Spleen (tissue), 11 donors: ENCODE results near the gene LCORL. TPM values are rescaled to one million over a fixed set of nuclear protein-coding genes. Genes with fewer than 3 reads are reported as not detected.

Source experiments
- DNase-seq: peaks from one replicate; pipeline ENCODE4 v3.0.0-alpha.2; 2020
- H3K27ac ChIP-seq, 8 donors: fragments of 200-600 bp; sonication (generic) in 7 of 8; 1 replicate in 4 of 8; 2 replicates in 4 of 8; pipeline versions ENCODE4 v1.5.0 to v1.8.0; 2016 to 2021; ENCODE audit warnings: inconsistent platforms in 4 of 8, mild to moderate bottlenecking in 4 of 8, moderate library complexity in 1 of 8
- H3K27me3 ChIP-seq, 7 donors: fragments of 200-600 bp; sonication (generic) in 6 of 7; replicated peaks in 1 of 7; 1 replicate in 4 of 7; 2 replicates in 3 of 7; pipeline versions ENCODE4 v1.5.0 to v1.8.0; 2016 to 2021; ENCODE audit warnings: inconsistent platforms in 3 of 7, mild to moderate bottlenecking in 1 of 7
- H3K36me3 ChIP-seq, 6 donors: fragments of 200-600 bp; sonication (generic) in 5 of 6; 1 replicate in 4 of 6; 2 replicates in 2 of 6; pipeline versions ENCODE4 v1.5.0 to v1.8.0; 2016 to 2021; ENCODE audit warnings: inconsistent platforms in 2 of 6
- H3K4me1 ChIP-seq, 6 donors: fragments of 200-600 bp; sonication (generic) in 5 of 6; 1 replicate in 3 of 6; 2 replicates in 3 of 6; pipeline versions ENCODE4 v1.5.0 to v1.8.0; 2016 to 2021; ENCODE audit warnings: inconsistent platforms in 3 of 6
- H3K4me3 ChIP-seq, 8 donors: fragments of 200-600 bp; sonication (generic) in 7 of 8; 1 replicate in 4 of 8; 2 replicates in 4 of 8; pipeline versions ENCODE4 v1.5.0 to v1.8.0; 2016 to 2021; ENCODE audit warnings: inconsistent platforms in 4 of 8, mild to moderate bottlenecking in 4 of 8, moderate library complexity in 2 of 8
- H3K9me3 ChIP-seq, 8 donors: fragments of 200-600 bp; sonication (generic) in 7 of 8; 1 replicate in 4 of 8; 2 replicates in 4 of 8; pipeline versions ENCODE4 v1.5.0 to v1.8.0; 2016 to 2021; ENCODE audit warnings: inconsistent platforms in 4 of 8
- CTCF ChIP-seq, 11 experiments: fragments of 200-600 bp in 7 of 11; fragments of 450-650 bp in 4 of 11; sonication (generic) in 4 of 11; IDR thresholded peaks in 8 of 11; conservative IDR thresholded peaks in 3 of 11; 1 replicate in 7 of 11; 2 replicates in 4 of 11; pipeline versions ENCODE4 v1.4.0 to v1.8.0; 2016 to 2021; ENCODE audit warnings: antibody characterized with exemption in 11 of 11, inconsistent platforms in 4 of 11, mild to moderate bottlenecking in 1 of 11
- POLR2A ChIP-seq, 3 donors: fragments of 450-650 bp; IDR thresholded peaks; one replicate each; pipeline ENCODE4 v1.5.1; 2017; ENCODE audit warnings: antibody characterized with exemption in 3 of 3, mild to moderate bottlenecking in 1 of 3
- POLR2AphosphoS5 ChIP-seq, 3 donors: sonication (generic); formaldehyde crosslinking; IDR thresholded peaks; one replicate each; pipeline ENCODE4 v1.5.1; 2017; ENCODE audit warnings: antibody characterized with exemption in 3 of 3
- WGBS, 5 donors: extraction: QIAGEN DNeasy Blood & Tissue Kit in 3 of 5; methylation state at CpG; one replicate each; pipeline versions ENCODE4 v1.1.5 to v1.1.7; 2013 to 2018; 5-methylcytosine and 5-hydroxymethylcytosine counted together
- intact Hi-C: fragments of 100-400 bp; cut with DNase I; formaldehyde crosslinking; loops from one replicate; pipeline ENCODE4 v1.15.0; 2023; ENCODE audit warnings: low total_unique reads
- polyA plus RNA-seq, 3 donors: library from polyadenylated mRNA; stranded (reverse); fragments of 200-250 nt; gene quantifications; one replicate each; pipeline ENCODE4 v1.2.1, GENCODE V29; 2013
- total RNA-seq, 7 donors: library from RNA; depleted of rRNA in 3 of 7; stranded (reverse); fragments of >200 nt in 3 of 7; fragmentation: NEBNext Ultra II Directional in 4 of 7; extraction: Animal tissue kit (Norgen Biotek cat#: 25700) in 4 of 7; gene quantifications; one replicate each; pipeline versions ENCODE4 v1.1.0 to v1.2.1, GENCODE V29; 2016 to 2021
- donor health status: healthy with polysubstance abuse.
- donor health status: DM: no; HTN: no; CAD: no; lungs with moderate emphysema.
- donor health status: DM: no; HTN: no; CAD: no.
- donor health status: Bipolar disorder and iron deficiency.
- donor health status: healthy.
- donor health status: DM: no; HTN: no; CAD: no.
- donor health status: DM: yes; HTN: yes; CAD: no.

Gene LCORL
- total and polyA plus RNA-seq, 10 donors: 1.8 to 48.7 (median 22.6) TPM

- intact Hi-C loops: no loop called here
- DNase-seq: no peak
- no peak for TF ChIP-seq CTCF (IDR thresholded peaks at IDR 0.05 in 8 of 11, conservative IDR thresholded peaks at IDR 0.05 in 3 of 11)
Observed at GRCh38 chr4:17934286-17934685, 87.3 kb downstream of the LCORL start.

GRCh38 chr4:17933126-17933525, 88.4 kb downstream of the LCORL start:
- Histone ChIP-seq H3K36me3 (peaks cover 0 to 18% (median 0%) of the 10 kb centered on the region in 6 donors), H3K27ac (no peak overlapping the region), H3K27me3 (no peaks in the 10 kb centered on the region), H3K4me3 (no peak overlapping the region), H3K9me3 (peaks cover 0 to 44% (median 29%) of the 10 kb centered on the region in 8 donors), H3K4me1 (no peaks in the 10 kb centered on the region)
- intact Hi-C loops: no loop called here
- no peak for DNase-seq
- TF ChIP-seq POLR2A (IDR thresholded peaks at IDR 0.05): no peak
- TF ChIP-seq POLR2AphosphoS5 (IDR thresholded peaks at IDR 0.05): no peak
- TF ChIP-seq CTCF (IDR thresholded peaks at IDR 0.05 in 8 of 11, conservative IDR thresholded peaks at IDR 0.05 in 3 of 11): no peak

More at GRCh38 chr4:17934286-17934685, 87.3 kb downstream of the LCORL start:
- Histone ChIP-seq H3K27me3 (no peaks in the 10 kb centered on the region), H3K9me3 (peaks cover 0 to 32% (median 19%) of the 10 kb centered on the region in 8 donors), H3K4me3 (no peak overlapping the region), H3K36me3 (peaks cover 0 to 16% (median 0%) of the 10 kb centered on the region in 6 donors), H3K27ac (no peak overlapping the region), H3K4me1 (no peaks in the 10 kb centered on the region)

DNA sequence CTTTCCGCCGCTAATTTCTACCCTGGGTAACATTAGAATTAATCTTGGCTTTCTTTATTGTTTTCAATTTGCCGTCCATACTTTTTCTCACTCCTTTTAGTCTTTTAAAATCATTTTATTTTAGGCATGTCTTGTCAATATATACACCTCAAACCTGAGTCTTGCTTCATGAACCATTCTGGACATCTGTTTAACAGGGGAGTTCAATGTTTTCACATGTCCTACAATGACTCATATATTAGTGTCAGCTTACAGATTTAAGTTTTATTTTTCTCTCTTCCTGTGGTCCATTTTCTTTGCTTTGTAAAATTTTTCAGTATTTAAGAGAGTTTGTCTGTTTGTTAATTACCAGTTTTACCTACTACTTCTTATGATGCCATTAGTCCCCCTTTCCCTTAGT, 89.5 kb downstream of the LCORL start:
- H3K4me3 ChIP-seq: no peak overlapping the region
- H3K36me3 ChIP-seq: peaks cover 0 to 22% (median 0%) of the 10 kb centered on the region in 6 donors
- no peak for TF ChIP-seq POLR2A (IDR thresholded peaks at IDR 0.05)
- no peak for TF ChIP-seq POLR2AphosphoS5 (IDR thresholded peaks at IDR 0.05)
- TF ChIP-seq CTCF (IDR thresholded peaks at IDR 0.05 in 8 of 11, conservative IDR thresholded peaks at IDR 0.05 in 3 of 11): no peak
- WGBS, 5 donors: 62 to 99% (median 66%) methylated on average over 3 of the region's 3 CpGs
- no peaks in the 10 kb centered on the region for H3K4me1 ChIP-seq
- no peak overlapping the region for H3K27ac ChIP-seq
- intact Hi-C loops: no loop called here
- no peaks in the 10 kb centered on the region for H3K27me3 ChIP-seq
- peaks cover 0 to 45% (median 30%) of the 10 kb centered on the region in 8 donors for H3K9me3 ChIP-seq
- no peak for DNase-seq

GRCh38 chr4:17930256-17930655, 91.3 kb downstream of the LCORL start:
- H3K36me3 ChIP-seq: peaks cover 0 to 23% (median 0%) of the 10 kb centered on the region in 6 donors
- 92 to 99% (median 96%) methylated on average over 3 of the region's 3 CpGs for WGBS, 5 donors
- no peak for TF ChIP-seq POLR2AphosphoS5 (IDR thresholded peaks at IDR 0.05)
- no peak for TF ChIP-seq POLR2A (IDR thresholded peaks at IDR 0.05)
- no peak for TF ChIP-seq CTCF (IDR thresholded peaks at IDR 0.05 in 8 of 11, conservative IDR thresholded peaks at IDR 0.05 in 3 of 11)
- no peaks in the 10 kb centered on the region for H3K4me1 ChIP-seq
- H3K4me3 ChIP-seq: no peak overlapping the region
- no peak overlapping the region for H3K27ac ChIP-seq
- H3K9me3 ChIP-seq: peaks cover 0 to 44% (median 30%) of the 10 kb centered on the region in 8 donors
- DNase-seq: no peak
- intact Hi-C loops: no loop called here
- H3K27me3 ChIP-seq: no peaks in the 10 kb centered on the region
